GM18511 (cell line): ENCODE measurements around the gene TGFB3.
"Not testable (repeated sequence)": the region's sequence is repeated elsewhere in the genome, so short reads cannot be mapped to it uniquely, and the experiment has no call there.

Experiments used
- ATAC-seq: cut with Tn5 transposase; IDR thresholded peaks from one replicate; pipeline ENCODE4 v1.9.1; 2021; ENCODE audit warnings: mild to moderate bottlenecking, moderate library complexity; ENCODE audit not compliant: unreplicated experiment

The TGFB3 gene

DNA sequence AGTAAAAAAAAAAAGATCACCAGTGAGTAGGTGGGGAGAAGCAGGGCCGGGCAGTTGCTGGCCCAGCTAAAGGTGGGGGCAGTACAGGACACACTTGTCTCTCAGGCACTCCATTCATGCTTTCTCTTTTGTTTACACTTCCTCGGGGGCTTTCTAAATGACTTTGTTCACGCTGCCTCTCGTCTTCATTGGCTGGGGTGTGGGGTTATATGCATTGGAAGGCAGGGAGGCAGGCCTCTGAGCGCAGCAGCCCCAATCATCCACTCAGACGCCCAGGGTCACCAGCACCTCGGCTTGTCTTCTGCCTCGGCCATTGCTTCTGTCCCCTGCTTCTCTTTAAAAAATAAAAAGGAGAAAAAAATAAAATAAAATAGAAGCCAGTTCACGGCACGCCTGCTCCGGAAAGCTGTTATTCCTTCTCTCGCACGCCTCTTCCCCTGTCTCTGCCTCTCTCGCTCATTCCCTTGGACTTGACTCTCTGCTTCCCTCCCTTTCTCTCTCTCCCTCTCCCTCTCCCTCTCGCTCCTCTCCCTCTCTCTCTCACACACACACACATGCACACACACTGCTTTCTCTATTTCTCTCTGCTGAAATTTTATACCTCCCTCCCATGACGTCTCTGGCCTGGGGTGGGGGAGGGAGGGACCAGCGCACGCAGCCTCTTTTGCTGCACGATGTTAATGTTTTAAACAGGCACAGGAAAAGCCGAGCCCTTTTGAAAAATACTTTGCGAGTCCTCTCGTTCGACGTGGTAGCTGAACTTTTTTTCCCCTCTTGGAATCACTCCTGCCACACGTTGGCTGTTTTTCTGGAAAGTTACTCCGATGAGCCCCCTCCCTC, at the start of gene TGFB3:
Gene TGFB3, minus strand, starts transcription at position 570 of the 840 bp plus-strand sequence. CDS start 1,102 bp downstream, outside the sequence.
- ATAC-seq = peak; percentile 56

DNA sequence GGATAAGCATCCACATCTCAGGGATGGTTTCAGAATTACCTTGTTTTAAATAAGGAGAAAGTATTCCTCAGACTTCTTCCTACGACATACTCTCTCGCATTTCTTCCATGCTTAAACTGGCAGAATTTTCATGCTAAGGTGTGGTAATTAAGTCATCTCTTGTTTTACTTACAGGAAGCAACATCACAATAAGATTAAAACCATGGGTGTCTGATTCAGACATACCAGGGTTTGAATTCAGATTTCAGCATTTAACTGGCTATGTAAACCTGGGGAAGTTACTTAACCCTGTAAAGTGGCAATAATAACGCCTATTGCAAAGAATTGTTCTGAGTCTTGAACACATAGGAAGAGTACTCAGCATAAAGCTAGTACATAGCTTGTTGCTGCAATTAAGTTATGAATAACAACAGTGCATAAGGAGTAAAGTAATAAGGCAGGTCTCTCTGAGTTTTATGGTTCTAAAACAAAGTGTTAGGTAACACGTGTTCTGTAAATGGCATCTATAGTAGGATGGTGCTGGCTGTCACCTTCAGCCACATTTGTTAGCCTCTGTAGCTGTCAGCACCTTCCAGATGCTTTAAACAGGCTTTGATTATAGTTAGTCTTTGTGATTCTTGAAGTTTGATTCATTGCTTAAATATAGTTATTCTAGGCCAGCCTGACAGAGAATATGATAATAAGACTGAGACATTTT, 42.6 kb upstream of the TGFB3 start:
- ATAC-seq = no peak

DNA sequence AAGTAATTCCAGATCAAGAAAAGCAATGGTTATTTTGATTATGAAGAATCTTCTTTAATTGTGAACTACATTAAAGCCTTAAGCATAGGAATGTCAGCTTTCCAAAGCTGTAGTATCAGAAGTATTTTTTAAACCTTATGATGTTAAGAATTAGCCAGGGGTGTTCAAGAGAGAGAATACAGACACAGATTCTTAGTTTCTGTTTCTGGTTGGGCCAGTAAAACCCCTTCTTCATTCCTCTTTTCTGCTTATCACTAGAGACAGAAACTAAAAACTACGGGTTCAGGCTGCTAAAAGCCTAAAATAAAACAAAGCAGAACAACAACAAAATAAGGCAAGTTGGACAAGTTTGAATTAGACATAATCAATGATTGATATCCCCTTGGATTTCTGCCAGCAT, 42.0 kb upstream of the TGFB3 start:
- ATAC-seq = peak; percentile 48

DNA sequence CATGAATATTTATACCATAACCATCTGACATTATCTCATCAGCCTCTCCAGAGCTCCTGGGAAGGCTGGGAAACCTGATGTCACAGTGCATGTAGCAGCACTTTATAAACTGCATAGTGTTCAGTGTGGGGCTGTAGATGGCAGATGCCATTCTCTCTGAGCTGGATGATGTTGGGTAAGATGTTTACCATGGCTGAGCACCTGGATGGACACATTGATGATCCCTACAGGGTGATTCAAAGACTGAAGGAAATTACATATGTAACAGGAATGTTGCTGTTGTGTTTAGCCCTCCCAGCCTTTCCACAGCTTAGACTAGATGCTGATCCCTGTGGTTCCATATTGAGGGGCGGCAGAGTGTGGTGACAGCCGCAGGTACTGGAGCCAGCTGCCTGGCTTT, 41.2 kb upstream of the TGFB3 start:
- no peak for ATAC-seq

DNA sequence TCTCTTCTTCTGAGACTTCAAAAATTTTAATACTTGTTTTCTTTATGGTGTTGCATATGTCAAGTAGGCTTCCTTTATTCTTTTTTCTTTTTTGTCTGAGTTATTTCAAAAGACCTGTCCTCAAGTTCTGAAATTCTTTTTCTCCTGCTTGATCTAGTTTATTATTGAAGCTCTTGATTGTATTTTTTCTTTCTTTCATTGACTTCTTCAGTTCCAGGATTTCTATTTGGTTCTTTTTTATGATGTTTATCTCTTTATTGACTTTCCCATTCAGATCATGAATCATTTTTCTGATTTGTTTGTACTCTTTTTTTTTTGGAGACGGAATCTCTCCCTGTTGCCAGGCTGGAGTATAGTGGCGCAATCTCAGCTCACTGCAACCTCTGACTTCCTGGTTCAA, 37.9 kb upstream of the TGFB3 start:
- no peak for ATAC-seq

DNA sequence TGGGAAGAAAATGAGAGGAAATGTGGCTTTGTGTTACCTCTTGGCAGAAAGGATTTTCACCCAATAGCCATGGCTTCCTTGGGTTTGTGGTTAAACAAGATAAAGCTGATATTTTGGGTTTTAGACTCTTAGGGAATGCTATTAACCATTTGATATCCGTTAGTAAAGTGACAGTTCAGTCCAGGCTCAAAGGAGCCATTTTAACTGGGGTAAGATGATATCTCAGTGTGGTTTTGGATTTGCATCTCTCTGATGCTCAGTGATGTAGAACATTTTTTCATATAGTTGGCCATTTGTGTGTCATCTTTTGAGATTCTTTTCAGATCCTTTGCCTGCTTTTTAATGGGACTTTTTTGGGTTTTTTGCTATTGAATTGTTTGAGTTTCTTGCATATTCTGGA, 33.9 kb upstream of the TGFB3 start:
- ATAC-seq = no peak

DNA sequence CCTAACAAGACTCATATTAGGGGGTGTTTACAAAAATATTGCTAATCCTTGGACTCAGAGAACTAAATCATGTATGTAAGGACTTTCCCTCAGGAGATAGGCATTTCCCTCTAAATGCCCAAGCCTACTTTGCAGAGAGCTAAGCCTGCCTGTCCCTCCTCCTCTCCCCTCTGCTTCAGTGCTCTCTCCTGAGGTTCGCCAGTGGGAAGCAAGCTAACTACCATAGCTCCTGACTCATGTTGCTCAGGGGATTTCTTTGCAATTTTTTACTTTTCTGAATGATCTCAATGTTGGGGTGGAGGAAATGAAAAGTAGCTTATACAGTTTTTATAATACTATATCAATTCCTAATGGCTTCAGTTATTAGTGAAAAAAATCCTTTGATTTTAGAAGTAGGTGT, 33.4 kb upstream of the TGFB3 start:
- ATAC-seq = no peak

DNA sequence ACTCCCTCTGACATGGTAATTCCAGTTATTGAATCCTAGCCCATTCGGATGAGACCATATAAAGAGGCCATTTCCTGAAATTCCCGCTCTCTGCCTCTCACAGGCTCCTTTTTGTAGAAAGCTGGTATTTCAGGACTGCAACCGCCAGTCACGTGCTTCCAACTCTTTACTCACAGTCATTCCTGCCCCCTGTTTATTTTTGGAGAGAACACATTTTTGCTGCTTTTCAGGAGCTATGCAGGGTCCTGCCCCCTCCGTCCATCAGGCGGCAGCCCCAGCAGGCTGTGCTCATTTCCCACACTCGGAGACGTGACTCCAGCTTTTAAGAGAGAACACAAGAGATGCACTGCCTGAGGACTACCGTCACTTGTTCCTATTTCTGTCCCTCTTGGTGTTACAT, 30.6 kb upstream of the TGFB3 start:
- no peak for ATAC-seq

DNA sequence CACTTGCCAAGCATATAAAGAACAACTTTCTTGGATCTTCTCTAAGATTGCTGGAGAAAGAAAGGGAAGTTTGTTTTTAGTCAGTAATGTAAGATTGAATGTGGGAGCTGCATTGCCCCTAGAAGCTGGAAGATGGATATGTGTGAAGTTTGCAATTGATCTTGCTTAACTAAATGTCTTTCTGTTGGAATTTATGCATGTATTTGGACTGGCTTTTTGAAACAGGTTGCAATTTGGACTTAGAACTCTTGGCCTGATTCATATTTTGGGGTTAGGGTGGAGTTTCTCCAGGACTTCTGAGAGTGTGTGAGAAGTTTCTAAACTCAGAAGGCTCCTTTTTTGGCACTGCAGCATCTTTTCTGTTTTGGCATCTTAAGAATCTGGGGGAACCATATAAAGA, 30.1 kb upstream of the TGFB3 start:
- no peak for ATAC-seq

DNA sequence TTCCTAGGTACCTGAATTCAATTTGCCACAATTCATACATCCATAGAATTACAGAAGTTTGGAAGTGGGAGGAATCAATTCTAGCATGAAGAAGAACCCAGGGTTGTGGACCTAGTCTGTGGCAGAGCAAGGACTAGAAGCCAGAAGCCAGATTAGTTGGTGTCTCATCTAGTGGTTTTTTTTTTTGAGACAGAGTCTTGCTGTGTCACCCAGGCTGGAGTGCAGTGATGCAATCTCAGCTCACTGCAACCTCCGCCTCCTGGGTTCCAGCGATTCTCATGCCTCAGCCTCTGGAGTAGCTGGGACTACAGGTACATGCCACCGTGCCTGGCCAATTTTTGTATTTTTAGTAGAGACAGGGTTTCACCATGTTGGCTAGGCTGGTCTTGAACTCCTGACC, 27.8 kb upstream of the TGFB3 start:
- ATAC-seq = not testable (repeated sequence)

DNA sequence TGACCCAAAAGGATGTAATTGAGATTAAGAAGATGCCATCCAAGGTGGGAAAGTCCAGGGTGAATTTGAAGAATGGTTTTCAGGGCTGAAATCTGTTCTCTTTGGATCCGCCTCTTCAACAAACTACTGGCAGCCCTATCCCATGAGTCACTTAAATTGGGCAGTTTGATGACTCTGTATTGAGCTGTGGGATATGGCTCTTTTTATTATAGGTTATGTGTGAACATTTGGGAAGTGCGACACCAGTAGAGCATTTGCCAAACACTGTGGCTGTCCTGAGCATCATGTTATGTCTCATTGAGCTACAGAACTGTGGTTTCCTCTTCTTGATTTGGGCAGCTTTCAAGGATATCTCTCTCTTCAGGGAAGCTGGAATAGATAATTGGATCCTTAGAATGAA, 26.1 kb upstream of the TGFB3 start:
- no peak for ATAC-seq

DNA sequence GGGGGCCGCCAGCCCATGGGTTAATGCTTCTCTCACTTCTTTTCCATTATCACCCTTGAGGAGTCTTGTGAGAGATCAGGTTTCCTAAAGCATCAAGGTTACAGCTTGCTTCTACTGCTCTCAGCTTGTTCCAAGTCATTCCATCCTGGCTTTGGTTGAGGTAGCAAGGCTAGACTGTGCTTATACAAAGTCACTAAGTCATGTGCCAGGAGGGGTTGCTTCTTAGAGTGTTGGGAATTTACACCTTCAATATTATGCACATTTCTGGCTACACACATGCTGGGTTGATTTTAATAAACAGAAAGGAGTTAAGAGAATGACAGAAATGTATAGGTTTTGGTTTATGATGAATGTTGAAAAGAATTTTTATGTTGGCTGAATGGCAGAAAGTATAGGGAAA, 25.6 kb upstream of the TGFB3 start:
- no peak for ATAC-seq

DNA sequence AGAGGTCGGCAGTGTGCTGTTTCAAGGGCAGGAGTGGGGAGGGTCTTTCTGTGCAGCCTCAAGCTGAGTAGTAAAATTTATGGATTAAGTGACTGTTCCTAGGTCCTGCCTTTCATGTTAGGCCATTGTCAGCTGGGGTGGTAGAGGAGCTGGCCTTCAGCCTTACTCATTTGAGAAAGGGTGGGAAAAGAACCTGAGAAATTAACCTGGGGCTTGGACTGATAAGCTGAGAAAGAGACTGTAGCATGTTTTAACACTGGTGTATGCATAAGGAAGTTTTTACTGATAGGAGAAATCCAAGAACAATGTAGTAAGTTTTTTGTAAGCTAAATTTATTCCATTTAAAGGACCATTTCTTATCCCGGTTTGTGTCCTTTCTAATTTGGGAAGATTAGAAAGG, 24.5 kb upstream of the TGFB3 start:
- no peak for ATAC-seq

DNA sequence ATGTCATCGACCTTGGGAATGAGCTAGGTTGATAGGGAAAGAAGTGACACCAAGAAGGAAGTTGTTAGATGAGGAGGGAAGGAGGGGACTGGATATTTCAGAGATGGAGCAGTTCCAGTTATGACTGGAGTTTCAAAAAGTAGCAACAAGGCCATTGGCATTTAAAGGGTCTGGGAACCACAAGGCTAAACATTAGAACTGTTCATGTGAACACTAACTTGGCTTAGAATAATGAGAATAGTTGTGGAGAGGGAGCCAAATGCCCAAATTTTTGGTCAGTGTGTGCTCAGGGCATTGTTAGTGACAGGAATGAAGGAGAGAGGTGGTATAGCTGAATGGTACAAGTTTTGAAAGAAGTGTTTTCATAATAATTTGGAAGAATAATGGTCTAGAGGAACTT, 20.6 kb upstream of the TGFB3 start:
- no peak for ATAC-seq

DNA sequence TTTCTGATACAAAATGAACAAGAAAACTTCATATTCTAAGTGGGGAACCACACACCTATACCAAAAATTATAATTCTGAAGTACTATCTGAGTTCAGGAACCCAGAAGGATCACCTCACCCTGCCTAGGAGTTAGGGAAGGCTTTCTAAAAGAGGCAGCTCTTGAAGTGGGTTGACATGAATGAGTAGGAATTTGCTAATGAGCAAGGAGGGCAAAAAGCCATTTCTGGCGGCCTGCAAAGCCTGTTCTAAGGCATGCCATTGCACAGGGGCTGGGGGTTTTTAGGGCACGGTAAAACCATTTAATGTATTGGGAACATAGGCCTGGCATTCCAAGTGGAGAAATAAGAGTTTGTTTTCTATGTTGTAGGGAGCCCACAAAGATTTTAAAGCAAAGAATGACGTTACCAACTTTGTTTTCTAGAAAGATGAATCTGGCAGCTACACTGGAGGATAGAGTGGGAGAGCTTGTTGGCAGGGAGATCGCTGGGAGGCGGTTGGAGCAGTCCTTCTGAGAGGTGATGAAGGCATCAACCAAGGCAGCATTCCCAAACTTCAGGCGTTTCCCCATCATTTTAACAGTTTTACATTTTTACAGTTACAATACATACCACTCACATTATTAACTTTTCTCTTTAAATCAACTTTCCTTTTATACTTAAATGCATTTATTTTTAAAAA, 17.9 kb upstream of the TGFB3 start:
- ATAC-seq = no peak

DNA sequence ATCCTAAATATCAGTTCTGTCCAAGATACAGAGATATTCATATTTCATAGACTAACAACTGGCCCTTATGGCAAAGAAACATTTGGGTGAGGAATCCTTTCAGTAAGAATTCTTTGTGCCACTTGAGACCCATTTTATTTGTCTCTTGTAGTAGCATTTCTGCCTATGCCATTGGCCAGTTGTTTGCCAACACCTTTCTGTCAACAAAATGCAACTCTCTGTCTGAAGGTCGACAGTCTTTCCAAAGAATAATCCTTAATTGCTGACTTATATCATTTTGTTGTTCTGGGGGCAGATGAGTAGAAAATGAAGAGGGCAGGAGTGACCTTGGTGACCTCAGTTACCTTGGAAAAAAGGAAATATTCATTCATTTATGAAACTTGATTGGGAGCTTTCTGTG, 14.7 kb upstream of the TGFB3 start:
- ATAC-seq = no peak

DNA sequence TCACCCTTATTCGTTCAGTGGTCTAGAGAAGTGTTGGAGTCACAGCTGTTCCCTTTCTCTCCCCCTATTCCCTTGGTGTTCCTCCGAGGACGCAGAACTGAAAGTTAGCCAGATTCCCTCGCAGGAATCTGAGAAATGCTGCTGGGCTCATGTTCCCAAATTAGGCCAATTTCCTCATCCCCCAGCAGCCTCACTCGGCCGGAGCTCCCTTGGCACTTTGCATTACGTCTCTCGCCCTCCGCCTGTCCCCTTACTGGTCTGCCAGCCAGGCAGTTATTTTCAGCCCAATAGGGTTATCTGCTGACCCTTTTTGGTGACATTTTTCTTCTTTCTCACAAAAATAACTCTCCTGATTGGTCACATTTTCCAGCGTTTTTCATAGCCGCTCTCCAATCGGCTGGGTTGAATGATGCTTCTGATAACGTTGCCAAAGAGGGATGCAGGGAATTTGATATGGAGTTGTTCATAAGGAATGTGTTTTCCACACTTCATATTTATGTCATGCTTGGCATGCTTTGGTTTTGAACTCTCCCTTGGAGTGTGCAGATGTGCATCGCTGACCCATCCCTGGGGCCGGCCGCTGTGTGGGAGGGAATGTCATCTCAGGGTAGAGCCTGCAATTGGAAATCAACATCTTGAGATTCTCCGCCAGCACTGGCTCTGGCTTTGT, 13.7 kb upstream of the TGFB3 start:
- no peak for ATAC-seq

DNA sequence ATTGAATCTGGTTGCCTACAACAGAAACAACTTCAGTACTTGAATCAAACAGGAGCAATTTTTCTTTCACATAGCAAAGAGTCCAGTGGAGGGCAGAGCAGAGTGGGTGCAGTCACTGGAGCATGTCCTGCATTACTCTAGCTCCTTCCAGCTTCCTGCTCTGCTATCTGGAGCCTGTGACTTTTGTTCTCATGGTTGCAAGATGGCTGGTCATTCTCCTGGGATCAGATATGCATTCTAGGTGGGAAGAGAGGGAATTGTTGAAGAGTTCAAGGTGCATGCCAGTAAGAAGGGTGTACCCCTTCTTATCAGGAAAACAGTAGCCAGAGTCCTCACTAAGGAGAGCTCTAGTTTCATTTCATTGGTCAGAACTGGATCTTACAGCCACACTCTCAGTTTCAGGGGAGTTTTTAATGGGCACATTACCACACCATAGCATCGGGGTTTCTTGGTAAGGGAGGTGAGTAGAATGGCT, 11.8 kb upstream of the TGFB3 start:
- peak; percentile 85 for ATAC-seq

DNA sequence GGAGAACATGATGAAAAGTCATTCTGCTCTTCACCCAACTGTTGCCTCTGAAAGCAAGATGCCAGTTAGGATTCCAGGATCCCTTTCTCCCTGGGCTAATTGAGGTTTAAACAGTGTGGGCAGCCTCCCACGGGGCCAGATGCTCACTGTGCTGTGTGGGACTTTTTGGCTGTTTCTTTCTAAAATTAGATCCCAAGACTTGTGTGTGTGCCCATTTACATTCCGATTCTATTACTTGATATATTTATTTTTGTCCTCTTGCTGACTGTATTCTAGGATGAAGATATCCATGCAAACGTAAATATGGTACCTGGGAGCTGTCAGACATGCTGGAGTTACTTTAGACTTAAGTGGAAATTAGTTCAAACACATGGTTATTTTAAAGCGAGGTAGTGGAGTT, 10.0 kb upstream of the TGFB3 start:
- no peak for ATAC-seq

DNA sequence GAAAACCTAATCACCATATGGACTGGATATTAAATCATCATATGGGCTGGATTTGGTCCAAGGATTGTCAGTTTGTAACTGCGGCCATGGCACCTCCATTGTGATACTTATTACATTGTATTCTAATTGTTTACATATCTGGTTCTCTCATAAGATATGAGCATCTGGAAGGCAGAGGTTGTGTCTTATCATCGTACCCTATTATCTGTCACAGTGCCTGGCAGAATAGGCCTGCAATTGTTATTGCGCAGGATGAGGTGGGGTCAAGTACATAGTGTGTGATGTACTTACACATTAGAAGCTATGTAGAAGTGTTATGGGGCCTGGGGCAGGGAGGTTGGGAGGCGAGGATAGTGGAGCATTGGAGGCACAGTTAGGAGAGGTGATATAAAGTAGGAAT, 8.5 kb upstream of the TGFB3 start:
- no peak for ATAC-seq

DNA sequence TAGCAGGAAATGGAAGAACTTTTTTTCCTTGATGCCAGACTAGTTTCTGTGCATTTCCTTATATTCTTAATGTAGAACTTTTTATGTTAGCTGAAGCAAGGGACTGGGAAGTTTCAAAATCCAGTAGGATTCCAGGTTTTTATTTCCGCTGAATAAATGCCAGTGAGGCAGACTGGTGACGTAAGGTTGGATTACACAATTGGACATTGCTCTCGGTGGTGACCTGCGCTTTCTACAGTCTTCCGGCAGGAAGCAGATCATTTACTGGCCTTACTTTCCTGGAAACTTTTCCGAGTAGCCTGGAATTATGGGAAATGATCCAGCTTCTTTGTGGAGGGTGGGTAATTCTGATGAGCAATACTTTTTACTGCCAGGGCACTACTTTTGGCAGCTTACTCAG, 7.3 kb upstream of the TGFB3 start:
- ATAC-seq = no peak
